GM12864 (cell line): ENCODE results near the gene RPS14.
A peak's percentile ranks its signal among the peaks of the same experiment; 100 is the strongest.

Experiments used
- DNase-seq: peaks from one replicate; pipeline ENCODE4 v3.0.0-alpha.2; 2011; ENCODE audit warnings: low read depth
- H3K4me3 ChIP-seq: 2 replicates; pipeline ENCODE4 v1.5.1; 2011; ENCODE audit warnings: mild to moderate bottlenecking, low read depth, low read length, control low read depth
- CTCF ChIP-seq: IDR thresholded peaks from 2 replicates; pipeline ENCODE4 v1.5.1; 2011; ENCODE audit warnings: low read depth, mild to moderate bottlenecking, moderate library complexity, low read length, control low read depth, inconsistent platforms; ENCODE audit errors: missing control alignments

RPS14 gene

GRCh38 chr5:150488519-150489359 lies 39.2 kb upstream of the RPS14 start:
- TF ChIP-seq CTCF, result no peak

GRCh38 chr5:150487199-150488061 lies 37.9 kb upstream of the RPS14 start:
- H3K4me3 ChIP-seq, result peak overlapping the region; percentile 79
- TF ChIP-seq CTCF, result peak; percentile 24
- no peak for DNase-seq

More at GRCh38 chr5:150488519-150489359, 39.2 kb upstream of the RPS14 start:
- H3K4me3 ChIP-seq, result no peak overlapping the region
- no peak for DNase-seq

GRCh38 chr5:150486402-150487198 lies 37.1 kb upstream of the RPS14 start:
- TF ChIP-seq CTCF, result no peak
- H3K4me3 ChIP-seq, result peak overlapping the region; percentile 79
- no peak for DNase-seq

GRCh38 chr5:150485693-150486401 lies 36.3 kb upstream of the RPS14 start:
- no peak for TF ChIP-seq CTCF
- H3K4me3 ChIP-seq, result peak overlapping the region; percentile 79
- DNase-seq, result no peak

- no peak for TF ChIP-seq CTCF
- peak overlapping the region; percentile 79 for H3K4me3 ChIP-seq
- no peak for DNase-seq
Observed at GRCh38 chr5:150484964-150485692, 35.6 kb upstream of the RPS14 start.
